Nephron (organoid): ENCODE data around the gene TMSB4X.
A peak's percentile ranks its signal among the peaks of the same experiment; 100 is the strongest.

Experiments used
- H3K27ac Mint-ChIP-seq, 3 experiments: 2 replicates each; pipeline ENCODE4 v1.8.0; 2020; ENCODE audit warnings: mixed read lengths in 3 of 3, mild to moderate bottlenecking in 2 of 3, moderate library complexity in 1 of 3
- H3K27me3 Mint-ChIP-seq: 2 replicates; pipeline ENCODE4 v1.8.0; 2021; ENCODE audit warnings: low read depth, mild to moderate bottlenecking, moderate library complexity, mixed read lengths
- H3K36me3 Mint-ChIP-seq: 2 replicates; pipeline ENCODE4 v1.8.0; 2020; ENCODE audit warnings: low read depth, mixed read lengths
- H3K4me1 Mint-ChIP-seq: 2 replicates; pipeline ENCODE4 v1.8.0; 2020; ENCODE audit warnings: mixed read lengths
- H3K4me3 Mint-ChIP-seq, 3 experiments: 2 replicates each; pipeline ENCODE4 v1.8.0; 2020; ENCODE audit warnings: mild to moderate bottlenecking in 3 of 3, mixed read lengths in 3 of 3, moderate library complexity in 2 of 3
- H3K9me3 Mint-ChIP-seq: 2 replicates; pipeline ENCODE4 v1.8.0; 2020; ENCODE audit warnings: mixed read lengths
- TF ChIP-seq, protein P1 (sequence below), 3 experiments: fragments of 200-600 bp; sonication (generic); IDR thresholded peaks; one replicate each; pipeline ENCODE4 v1.5.0; 2021; ENCODE audit warnings: antibody characterized with exemption in 3 of 3; ENCODE audit not compliant: unreplicated experiment in 3 of 3

Gene TMSB4X

DNA sequence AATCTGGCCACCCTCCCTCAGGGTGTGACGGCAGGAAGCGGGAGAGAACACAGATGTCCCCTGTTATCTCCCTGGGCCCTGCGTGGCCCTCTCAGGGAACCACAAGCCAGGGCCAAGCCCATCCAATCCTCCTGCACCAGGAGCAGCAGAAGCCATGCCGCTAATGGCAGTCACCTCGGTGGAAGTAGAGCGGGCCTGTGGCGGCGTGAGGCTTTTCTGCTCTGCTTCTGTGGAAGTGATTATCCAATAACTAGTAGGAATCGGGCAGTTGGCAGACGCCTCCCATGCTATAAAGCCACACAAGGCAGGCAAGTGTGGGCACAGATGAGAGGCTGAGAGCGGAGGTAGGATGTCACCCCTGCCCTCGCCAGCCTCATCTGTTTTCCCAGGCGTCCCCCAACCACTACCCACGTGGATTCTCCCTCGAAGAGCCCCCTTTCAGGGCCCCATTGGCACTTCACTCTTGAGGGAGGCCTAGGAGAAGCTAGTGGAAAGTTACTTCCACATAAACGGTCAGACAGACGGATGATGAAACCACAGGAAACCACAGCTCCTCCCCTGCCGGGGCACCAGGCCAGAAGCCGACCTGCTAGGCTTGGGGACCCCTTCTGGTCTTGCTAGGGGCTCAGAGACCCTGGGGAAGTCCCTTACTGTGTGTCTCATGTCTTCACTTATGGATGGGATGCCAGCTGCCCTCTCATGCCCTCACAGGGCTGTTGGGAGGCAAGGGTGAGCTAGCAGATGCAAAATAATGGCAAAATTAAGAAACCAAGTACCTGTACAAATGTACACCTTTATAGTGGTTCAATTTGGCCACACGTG is 18.8 kb upstream of the TMSB4X start:
- Mint-ChIP-seq H3K9me3 (peaks cover 10% of the 10 kb centered on the region), H3K4me1 (peaks cover 8% of the 10 kb centered on the region), H3K27me3 (no peaks in the 10 kb centered on the region), H3K36me3 (no peaks in the 10 kb centered on the region), H3K27ac (peak overlapping the region; percentile 93 to 97 (median 95)), H3K4me3 (no peak overlapping the region)
- TF ChIP-seq, protein P1, sequence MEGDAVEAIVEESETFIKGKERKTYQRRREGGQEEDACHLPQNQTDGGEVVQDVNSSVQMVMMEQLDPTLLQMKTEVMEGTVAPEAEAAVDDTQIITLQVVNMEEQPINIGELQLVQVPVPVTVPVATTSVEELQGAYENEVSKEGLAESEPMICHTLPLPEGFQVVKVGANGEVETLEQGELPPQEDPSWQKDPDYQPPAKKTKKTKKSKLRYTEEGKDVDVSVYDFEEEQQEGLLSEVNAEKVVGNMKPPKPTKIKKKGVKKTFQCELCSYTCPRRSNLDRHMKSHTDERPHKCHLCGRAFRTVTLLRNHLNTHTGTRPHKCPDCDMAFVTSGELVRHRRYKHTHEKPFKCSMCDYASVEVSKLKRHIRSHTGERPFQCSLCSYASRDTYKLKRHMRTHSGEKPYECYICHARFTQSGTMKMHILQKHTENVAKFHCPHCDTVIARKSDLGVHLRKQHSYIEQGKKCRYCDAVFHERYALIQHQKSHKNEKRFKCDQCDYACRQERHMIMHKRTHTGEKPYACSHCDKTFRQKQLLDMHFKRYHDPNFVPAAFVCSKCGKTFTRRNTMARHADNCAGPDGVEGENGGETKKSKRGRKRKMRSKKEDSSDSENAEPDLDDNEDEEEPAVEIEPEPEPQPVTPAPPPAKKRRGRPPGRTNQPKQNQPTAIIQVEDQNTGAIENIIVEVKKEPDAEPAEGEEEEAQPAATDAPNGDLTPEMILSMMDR (IDR thresholded peaks at IDR 0.05; ENCODE audit: unreplicated experiment in 3 of 3) = no peak

DNA sequence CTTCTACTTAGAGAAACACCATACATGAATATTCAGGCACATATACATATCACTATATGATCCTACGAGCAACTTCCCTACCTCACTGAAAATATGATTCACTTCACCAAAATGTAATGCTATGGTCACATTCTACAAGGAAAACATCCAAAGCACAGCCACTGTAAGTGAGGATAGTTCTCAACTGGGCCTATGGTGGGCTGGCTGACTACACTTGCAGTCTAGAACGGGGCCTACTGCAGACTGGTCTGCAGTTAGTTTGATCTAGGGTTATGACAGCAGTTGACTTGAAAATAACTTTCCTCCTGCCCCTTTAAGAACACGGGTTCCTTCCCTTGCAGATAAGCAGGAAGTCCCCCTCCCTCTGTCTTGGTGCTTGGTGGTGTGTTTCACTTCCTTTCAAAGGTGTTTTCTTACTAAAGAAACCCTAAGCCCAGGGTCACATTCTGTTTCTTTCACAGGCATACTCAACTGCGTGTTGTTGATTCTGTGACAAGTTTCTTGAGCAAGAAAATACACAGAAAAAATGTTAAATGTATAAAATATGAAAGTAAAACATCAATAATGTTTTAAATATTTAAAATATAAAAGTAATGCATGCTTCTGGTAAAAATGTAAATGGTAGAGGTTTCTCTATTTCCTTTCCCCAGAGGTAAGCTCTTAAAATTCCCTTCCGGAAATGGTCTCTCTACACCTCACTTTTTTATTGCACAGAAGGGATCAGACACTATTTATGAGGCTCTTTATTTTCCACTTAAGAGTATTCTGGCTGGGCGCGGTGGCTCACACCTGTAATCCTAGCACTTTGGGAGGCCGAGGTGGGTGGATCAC is 18.0 kb upstream of the TMSB4X start:
- peak overlapping the region; percentile 93 to 97 (median 95) for H3K27ac Mint-ChIP-seq
- peaks cover 17% of the 10 kb centered on the region for H3K9me3 Mint-ChIP-seq
- no peaks in the 10 kb centered on the region for H3K36me3 Mint-ChIP-seq
- peaks cover 7% of the 10 kb centered on the region for H3K4me1 Mint-ChIP-seq
- no peaks in the 10 kb centered on the region for H3K27me3 Mint-ChIP-seq
- TF ChIP-seq, protein P1 (IDR thresholded peaks at IDR 0.05; ENCODE audit: unreplicated experiment in 3 of 3) = no peak
- H3K4me3 Mint-ChIP-seq = peak overlapping the region in 1 of 3 experiments; percentile 24

DNA sequence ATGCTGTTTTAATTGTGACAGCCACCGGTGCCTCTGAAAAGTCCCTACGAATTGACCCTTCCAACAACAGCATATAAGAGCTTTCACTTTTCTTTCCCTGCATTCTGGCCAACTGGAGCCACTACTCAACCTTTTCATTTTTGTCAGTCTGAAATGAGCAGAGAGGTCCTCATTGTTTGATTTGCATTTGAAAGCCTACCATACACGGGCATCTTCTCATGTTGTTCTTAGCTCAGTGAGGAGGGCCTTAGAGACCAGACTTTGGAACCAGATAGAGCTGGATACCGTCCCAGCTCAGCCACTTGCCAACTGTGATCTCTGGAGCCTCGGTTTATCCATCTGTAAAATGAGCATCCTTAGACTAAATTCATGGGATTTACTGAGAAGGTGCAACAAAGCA is 16.9 kb upstream of the TMSB4X start:
- no peaks in the 10 kb centered on the region for H3K36me3 Mint-ChIP-seq
- H3K9me3 Mint-ChIP-seq = peaks cover 17% of the 10 kb centered on the region
- TF ChIP-seq, protein P1 (IDR thresholded peaks at IDR 0.05; ENCODE audit: unreplicated experiment in 3 of 3) = no peak

DNA sequence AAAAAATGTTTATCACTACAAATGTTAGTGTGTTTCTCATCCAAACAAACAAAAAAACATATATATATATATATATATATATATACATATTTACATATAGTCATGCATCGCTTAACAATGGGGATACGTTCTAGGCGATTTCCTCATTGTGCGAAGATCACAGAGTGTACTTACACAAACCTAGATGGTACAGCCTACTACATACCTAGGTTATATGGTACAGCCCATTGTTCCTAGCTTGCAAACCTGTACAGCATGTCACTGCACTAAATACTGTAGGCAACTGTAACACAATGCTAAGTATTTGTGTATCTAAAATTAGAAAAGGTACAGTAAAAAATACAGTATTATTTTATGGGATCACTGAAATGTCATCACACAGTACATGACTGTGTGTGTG is 16.4 kb upstream of the TMSB4X start:
- H3K27me3 Mint-ChIP-seq = no peaks in the 10 kb centered on the region
- TF ChIP-seq, protein P1 (IDR thresholded peaks at IDR 0.05; ENCODE audit: unreplicated experiment in 3 of 3) = no peak
- no peak overlapping the region for H3K4me3 Mint-ChIP-seq
- peaks cover 7% of the 10 kb centered on the region for H3K4me1 Mint-ChIP-seq
- no peaks in the 10 kb centered on the region for H3K36me3 Mint-ChIP-seq
- H3K9me3 Mint-ChIP-seq = peaks cover 17% of the 10 kb centered on the region
- no peak overlapping the region for H3K27ac Mint-ChIP-seq

More for the DNA sequence above, 16.9 kb upstream of the TMSB4X start:
- Mint-ChIP-seq H3K27me3 (no peaks in the 10 kb centered on the region), H3K4me3 (no peak overlapping the region), H3K27ac (peak overlapping the region in 2 of 3 experiments; percentile 8 to 30), H3K4me1 (peaks cover 7% of the 10 kb centered on the region)

DNA sequence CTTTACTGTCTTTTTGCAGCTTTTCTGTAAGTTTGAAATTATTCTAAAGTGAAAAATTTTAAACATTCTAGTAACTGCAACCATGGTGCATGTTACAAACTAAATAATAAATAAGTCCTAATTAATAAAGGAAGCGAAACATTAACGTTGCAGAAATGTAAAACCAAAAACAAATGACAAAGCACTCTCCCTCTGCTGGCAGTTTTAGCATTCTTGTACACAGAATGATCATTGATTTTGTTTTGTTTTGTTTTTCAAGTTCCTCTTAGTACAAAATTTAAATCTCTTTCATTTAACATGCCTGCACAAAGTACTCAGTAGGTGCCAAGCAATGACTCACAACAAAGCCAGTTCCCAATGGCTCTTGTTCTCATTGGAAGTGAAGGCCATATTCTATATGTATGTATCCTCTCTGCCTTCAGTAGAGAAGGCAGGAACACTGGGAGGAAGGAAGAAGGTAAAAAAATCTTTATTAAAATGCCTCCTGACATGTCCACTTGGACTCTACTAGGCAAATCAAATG is 13.7 kb upstream of the TMSB4X start:
- Mint-ChIP-seq H3K4me1 (peaks cover 7% of the 10 kb centered on the region), H3K27ac (no peak overlapping the region), H3K4me3 (no peak overlapping the region), H3K9me3 (peaks cover 20% of the 10 kb centered on the region), H3K27me3 (no peaks in the 10 kb centered on the region), H3K36me3 (peaks cover 3% of the 10 kb centered on the region)
- TF ChIP-seq, protein P1 (IDR thresholded peaks at IDR 0.05; ENCODE audit: unreplicated experiment in 3 of 3) = no peak
